Measurements from ENCODE around the gene SETD5.
A peak's percentile ranks its signal among the peaks of the same experiment; 100 is the strongest.

SETD5 gene

DNA sequence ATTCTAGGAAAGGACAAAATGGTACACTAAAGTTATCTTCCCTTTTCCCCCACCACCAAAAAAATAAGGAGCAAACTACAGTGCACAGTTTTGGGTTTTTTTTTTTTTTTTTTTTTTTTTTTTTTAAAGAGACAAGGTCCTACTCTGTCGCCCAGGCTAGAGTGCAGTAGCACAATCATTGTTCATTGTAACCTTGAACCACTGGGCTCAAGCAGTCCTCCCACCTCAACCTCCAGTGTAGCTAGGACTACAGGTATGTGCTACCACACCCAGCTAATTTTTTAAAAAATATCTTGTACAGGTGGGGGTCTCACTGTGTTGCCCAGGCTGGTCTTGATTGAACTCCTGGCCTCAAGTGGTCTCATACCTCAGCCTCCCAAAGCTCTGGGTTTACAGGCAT lies 14.9 kb downstream of the SETD5 start:
- DNase-seq = no peak

GRCh38 chr3:9414826-9415225 lies 17.4 kb downstream of the SETD5 start:
- DNase-seq = no peak

DNA sequence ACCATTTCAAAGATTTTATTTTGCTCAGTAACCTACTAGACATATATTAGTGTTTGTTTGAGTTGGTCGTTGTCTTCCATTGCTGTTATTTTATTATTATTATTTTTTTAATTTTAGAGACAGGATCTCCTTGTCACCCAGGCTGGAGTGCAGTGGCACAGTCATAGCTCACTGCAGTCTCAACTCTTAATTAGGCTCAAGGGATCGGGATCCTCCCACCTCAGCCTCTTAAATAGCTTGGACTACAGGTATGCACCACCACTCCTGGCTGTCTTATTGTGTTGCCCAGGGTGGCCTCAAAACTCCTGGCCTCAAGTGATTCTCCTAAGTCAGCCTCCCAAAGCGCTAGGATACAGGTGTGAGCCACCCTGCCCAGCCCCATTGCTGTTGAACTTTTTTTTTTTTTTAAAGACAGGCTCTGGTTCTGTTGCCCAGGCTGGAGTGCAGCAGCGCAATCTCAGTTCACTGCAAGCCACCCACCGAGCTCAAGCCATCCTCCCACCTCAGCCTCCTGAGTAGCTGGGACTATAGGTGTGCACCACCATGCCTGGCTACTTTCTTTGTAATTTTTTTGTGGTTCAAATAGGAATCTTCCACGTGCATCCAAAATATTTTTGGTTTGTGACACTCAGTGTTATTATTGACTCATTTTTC lies 18.2 kb downstream of the SETD5 start:
- DNase-seq = no peak

DNA sequence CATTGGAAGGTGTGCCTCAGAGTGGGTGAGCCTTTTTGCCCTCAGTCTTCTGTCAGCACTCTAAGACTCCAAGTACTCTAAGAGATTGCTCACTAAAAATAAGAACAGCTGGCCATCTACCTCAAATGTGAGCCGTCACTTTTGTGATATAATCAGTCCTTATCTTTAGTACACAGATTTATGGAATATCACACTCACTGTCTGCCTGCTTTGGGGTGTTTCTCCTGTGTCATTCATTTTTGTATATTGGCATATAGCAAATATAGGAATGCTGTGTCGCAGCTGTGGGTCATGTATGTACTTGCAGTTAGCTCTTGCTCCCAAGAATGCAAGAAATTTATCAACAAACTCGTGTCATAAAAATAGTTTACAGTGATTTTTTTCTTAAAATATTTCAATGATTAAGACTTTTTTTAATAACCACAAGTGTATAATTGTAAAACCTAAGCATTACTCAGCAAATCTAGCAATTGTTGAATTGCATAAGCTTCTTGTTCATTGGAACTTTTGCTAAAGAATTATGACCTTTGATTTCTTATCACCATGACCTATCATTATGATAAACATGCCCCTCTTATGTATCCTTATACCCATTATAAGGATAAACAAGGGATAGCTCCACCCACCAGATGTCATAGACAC lies 18.8 kb downstream of the SETD5 start:
- peak in 1 of 2 experiments; percentile 16 for DNase-seq

GRCh38 chr3:9420850-9421549 lies 23.6 kb downstream of the SETD5 start:
- DNase-seq = no peak

DNA sequence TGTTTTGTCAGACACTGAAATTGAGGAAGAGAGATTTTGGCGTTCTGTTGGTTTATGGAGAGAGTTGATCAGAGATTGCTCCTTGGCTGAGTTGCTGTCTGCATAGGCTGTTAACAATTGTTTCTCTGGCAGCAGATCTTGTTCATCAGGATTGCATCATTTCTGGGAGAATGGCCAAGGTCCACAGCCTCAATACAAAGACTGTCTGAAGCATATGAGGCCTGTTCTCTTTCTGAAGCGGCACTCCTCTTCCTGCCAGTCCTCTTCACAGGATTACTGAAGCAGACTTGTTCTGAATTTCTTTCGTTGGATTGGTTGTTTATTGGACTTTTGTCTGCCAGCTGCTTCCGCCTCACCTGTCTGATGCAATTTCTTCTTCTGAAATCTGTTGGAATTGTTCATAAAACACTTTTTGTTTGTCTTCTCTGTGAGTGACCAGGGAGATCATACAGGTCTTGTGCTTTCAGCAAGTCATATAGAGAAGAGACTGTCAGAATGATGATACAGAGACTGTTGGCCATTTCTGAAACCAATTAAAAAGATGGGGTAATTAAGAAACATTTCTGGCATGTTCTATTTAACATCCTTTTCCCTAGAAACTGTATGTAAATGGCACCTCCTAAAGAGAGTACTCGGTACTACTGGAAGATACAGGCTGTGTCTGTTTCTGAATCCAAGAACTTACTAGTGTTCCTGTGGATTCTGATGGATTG lies 25.5 kb downstream of the SETD5 start:
- DNase-seq = peak; percentile 78 to 89

DNA sequence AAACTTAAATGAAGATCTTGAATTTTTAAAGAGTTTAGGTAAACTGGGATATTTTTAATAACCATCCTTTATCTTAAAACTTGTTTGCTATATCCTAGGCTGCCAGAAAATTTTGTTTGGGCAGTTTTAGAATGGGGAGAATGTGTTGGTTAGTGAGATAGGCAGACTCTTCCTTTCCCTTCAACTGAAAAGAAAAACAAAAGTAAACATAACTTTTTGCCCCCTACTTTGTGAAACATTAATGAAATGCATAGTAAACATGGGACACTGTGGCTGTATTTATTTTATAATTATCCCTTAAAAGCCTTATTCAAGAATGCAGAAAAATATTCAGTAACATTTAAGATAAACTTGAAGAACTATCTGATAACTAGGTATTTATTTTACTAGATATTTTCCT lies 31.0 kb downstream of the SETD5 start:
- no peak for DNase-seq

DNA sequence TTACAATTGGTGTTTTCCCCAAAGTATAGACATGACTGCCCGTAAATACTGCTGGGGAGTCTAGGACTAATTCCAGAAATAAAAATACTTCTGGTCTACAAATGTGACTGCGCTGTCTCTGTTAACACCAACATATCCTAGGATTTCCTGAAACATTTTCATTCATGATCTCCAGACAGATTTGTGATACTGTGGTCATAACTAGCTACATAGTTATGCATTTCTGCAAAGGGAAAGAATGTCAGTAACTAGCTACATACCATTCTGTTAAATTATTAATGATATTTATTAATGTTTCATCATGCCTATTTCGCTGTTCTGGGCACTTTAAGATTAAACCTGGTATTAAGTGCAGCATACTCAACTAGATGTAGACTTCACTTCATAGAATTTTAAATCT lies 33.3 kb downstream of the SETD5 start:
- no peak for DNase-seq

DNA sequence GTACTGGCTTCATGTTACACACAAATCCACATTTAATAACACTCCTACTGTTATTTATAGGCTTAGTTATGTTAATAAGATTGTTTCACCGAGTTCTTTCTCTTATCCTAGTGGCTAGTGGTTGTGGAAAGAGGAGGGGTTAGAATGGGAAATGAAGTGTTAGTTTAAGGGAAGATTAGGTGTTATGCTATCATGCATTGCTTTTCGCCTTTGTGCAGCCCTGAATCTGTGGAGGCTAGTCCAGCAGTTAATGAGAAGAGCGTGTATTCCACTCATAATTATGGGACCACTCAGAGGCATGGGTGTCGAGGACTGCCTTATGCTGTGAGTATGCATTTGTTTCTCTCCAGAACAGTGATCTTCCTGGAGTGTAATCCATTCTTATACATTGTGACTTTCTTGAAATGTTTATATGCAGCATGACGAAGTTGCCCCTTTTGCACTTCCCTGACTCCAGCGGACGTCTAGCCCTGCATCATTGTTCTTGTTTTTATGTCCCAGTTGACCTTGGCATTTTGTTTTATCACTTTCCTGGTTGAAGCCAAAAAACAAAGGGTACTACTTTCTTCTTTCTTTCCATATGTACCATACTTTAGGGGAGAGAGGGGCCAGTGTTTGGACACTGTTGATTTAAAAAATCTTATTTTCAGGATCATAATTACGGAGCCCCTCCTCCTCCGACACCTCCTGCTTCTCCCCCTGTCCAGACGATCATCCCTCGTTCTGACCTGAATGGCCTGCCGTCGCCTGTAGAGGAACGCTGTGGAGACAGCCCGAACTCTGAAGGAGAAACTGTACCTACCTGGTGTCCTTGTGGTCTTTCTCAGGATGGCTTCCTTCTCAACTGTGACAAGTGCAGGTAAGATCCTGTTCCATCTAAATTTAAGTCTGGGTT lies 36.5 kb downstream of the SETD5 start:
- peak in 1 of 2 experiments; percentile 22 for DNase-seq

GRCh38 chr3:9435316-9435715 lies 37.9 kb downstream of the SETD5 start:
- no peak for DNase-seq

- DNase-seq = no peak
Observed at GRCh38 chr3:9439331-9439730, 41.9 kb downstream of the SETD5 start.

DNA sequence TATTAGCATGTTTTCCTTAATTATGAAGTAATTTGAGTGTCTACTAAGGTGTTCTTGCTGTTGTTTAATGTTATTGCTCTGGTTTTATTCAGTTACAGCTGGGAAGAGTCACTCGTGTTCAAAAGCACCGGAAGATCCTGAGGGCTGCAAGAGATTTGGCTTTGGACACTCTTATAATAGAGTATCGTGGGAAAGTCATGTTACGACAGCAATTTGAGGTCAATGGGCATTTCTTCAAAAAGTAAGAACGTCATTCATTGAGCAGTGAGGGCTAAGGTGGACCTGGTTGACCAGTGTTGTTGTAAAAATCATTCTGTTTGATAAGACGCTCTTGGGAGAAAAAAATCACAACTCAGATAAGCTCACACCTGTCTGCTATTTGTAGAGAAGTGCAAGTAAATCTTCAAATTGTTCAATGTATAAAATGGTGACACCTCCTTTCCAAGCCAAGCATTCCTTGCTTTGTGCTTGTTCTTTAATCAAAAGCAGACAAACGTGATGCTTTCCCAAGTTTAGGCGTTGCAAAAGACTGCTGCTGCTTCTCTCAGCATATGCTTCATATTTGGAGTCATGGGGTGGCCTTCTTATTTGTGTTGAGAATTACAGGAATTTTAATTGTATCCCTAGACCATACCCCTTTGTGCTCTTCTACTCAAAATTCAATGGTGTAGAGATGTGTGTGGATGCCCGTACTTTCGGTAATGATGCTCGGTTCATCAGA lies 44.2 kb downstream of the SETD5 start:
- DNase-seq = no peak

DNA sequence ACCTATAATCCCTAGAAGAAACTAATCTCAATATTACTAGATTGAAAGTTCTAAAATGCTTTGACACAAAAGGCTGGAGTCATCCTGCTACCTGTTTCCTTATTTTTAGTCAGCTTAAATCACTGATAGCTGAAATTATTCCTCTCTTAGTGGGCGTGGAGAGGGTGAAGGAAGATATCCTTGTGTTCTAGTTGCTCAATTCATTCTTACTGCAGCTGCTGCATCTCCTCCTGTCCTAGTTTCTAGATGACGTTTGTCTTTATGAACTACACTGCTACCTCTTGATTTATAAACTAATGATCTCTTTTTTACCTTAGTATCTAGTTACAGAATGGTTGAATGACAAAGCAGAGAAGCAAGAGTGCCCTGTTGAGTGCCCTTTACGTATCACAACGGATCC lies 50.7 kb downstream of the SETD5 start:
- DNase-seq = no peak

DNA sequence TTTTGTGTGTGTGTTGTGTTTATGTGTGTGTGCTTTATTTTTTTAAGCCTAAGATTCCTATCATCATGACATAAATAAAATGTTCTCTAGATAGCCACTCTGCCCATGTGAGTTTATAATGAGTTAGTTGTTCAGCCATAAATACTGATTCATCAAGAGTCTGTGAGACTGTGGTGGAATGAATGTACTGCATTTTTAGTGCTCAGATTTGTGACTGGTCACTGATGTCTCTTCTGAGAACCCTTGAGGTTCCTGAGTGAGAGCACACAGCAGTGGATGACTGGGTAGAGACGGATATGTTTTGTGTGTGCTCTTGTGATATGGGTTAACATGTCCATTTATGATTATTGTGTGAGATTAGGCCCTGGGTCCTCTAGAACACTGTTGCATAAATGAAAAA lies 51.2 kb downstream of the SETD5 start:
- DNase-seq = no peak

DNA sequence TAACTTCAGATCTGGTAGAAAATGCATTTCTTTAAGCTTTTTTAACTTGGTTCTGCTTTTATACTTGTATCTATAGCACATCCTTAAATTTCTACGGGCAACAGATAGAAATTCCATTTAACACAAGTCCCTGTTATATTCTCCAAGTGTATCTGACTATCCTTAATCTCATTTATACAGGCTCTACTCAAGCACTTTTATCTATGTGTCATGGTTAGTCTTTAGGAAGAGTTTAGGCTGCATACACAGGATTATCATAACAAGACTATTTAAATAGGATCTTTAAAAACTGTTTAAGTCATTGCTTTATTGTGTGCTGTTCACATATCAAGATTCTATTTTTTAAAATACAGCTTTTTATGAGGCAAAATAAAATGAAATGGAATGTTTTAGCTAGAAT lies 52.7 kb downstream of the SETD5 start:
- no peak for DNase-seq

DNA sequence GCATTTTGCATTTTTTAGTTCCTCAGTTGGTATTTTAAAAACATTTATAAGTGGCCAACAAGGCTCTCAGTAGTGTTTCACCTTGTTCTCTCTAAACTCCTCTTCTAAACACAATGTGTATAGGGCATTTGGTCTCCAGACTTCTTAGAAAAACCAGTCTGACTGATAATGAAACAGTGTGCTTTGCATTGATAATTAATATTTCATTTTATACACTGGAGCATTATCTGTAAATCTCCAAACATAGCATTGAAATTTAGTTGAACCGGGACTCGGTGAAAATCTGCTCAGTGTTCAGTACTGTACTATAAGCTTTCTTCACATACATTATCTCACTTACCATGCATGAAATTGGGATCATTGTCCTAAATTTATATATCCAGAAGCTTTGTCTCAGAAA lies 53.6 kb downstream of the SETD5 start:
- DNase-seq = no peak

DNA sequence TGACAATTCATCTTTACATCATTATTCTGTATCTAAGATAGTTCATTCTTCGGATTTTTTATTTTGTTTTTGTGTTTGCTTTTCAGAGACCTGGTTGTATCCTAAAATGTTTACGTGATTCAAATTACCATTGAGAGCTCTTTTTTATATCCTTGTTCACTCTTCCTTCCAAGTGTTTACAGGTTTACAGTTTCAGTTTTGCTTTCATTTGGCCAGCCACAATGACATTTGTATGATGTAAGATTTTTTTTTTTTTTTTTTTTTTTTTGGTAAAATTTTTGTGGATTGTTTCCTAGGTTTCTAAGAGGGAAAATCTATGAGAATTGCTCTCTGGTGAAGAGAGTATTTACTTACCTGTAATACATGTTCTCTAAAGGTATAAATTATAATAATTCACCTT lies 55.0 kb downstream of the SETD5 start:
- no peak for DNase-seq

DNA sequence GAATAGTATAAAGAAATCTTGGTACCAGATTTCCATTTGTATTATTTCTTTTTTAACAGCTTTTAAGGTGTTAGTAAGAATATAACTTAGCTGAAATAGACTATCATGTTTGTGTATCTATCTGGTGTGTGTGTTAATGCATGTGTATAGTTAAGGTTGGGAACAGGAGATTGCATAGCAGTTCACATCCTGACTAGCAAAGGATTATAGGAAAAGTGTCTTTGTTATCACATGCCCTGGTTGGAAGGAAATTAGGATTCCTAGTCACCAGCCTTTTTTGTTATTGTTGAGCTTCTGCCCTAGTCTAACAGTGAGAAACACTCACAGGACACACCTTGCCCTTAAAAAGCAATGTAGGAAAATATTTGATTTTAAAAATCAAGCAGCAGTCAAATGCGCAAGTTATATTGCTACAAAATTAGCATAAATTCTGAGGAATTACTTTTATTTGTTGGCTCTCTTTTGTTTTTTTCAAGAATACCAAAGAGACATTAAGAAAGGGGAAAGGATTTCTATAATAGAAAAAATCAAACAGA lies 58.2 kb downstream of the SETD5 start:
- no peak for DNase-seq

GRCh38 chr3:9467451-9467850 lies 70.0 kb downstream of the SETD5 start:
- DNase-seq = no peak

GRCh38 chr3:9468460-9468859 lies 71.0 kb downstream of the SETD5 start:
- DNase-seq = no peak

DNA sequence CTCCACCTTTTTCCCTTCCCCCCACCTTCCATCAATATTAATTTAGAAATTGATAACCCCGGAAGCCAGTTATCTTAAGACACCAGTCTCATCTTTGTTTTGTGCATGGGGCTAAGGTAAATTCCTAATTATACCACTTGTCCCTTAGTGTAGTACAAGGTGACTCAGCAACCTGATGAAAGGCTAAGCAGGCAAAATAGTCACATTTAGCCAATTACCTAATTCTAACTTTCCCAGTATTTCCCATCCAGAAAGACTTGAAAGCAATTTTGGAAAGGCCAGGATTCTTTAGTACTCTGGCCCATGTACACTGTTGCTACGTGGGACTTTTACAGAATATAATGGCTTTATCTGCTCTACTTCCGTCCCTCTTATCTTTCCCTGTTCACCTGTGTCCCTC lies 72.6 kb downstream of the SETD5 start:
- DNase-seq = no peak
